ENCODE measurements around the gene DRC7. TPM values are rescaled to one million over a fixed set of nuclear protein-coding genes. Genes with fewer than 3 reads are reported as not detected.

DRC7 gene
- total RNA-seq, 1 experiment from 2014 or later: not detected

GRCh38 chr16:57752203-57752580, 57.6 kb downstream of the DRC7 start:
- TF ChIP-seq CTCF (IDR thresholded peaks at IDR 0.05) (no peak), SIN3A (IDR thresholded peaks at IDR 0.05; ENCODE audit: borderline replicate concordance, insufficient read depth, low read depth, low read length) (no peak), POLR2AphosphoS5 (IDR thresholded peaks at IDR 0.05; ENCODE audit: low read depth, low read length) (no peak), TCF7L2 (IDR thresholded peaks at IDR 0.05; ENCODE audit: low read depth, low read length) (no peak)
- TF ChIP-seq, protein P1, sequence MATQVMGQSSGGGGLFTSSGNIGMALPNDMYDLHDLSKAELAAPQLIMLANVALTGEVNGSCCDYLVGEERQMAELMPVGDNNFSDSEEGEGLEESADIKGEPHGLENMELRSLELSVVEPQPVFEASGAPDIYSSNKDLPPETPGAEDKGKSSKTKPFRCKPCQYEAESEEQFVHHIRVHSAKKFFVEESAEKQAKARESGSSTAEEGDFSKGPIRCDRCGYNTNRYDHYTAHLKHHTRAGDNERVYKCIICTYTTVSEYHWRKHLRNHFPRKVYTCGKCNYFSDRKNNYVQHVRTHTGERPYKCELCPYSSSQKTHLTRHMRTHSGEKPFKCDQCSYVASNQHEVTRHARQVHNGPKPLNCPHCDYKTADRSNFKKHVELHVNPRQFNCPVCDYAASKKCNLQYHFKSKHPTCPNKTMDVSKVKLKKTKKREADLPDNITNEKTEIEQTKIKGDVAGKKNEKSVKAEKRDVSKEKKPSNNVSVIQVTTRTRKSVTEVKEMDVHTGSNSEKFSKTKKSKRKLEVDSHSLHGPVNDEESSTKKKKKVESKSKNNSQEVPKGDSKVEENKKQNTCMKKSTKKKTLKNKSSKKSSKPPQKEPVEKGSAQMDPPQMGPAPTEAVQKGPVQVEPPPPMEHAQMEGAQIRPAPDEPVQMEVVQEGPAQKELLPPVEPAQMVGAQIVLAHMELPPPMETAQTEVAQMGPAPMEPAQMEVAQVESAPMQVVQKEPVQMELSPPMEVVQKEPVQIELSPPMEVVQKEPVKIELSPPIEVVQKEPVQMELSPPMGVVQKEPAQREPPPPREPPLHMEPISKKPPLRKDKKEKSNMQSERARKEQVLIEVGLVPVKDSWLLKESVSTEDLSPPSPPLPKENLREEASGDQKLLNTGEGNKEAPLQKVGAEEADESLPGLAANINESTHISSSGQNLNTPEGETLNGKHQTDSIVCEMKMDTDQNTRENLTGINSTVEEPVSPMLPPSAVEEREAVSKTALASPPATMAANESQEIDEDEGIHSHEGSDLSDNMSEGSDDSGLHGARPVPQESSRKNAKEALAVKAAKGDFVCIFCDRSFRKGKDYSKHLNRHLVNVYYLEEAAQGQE (IDR thresholded peaks at IDR 0.05; ENCODE audit: insufficient read depth in 1 of 2, low read depth in 2 of 2, low read length in 1 of 2): no peak
- POLR2A ChIA-PET: no interaction called here
- no peak overlapping the region for H3K27ac ChIP-seq (ENCODE audit: low read length)
- no peaks in the 10 kb centered on the region for H3K4me1 ChIP-seq (ENCODE audit: control insufficient read depth, insufficient read depth, low read length)
- DNase-seq (ENCODE audit: low read depth, low spot score) (no peak), ATAC-seq (no peak)
- CTCF ChIA-PET: no interaction called here
- no TSS peak for BruUV-seq (replicated peaks)
- no peaks in the 10 kb centered on the region for H3K27me3 ChIP-seq (ENCODE audit: control insufficient read depth, insufficient read depth, low read length)
- H3K4me3 ChIP-seq (ENCODE audit: low read depth in 2 of 2, low read length in 2 of 2): no peak overlapping the region
- intact Hi-C loops (cut with micrococcal nuclease; ENCODE audit: unreplicated experiment): loop anchor here (10.0 kb wide), 1 partner anchor 253 kb away; the partner anchor contains the start of genes USB1 and ZNF319
- H3K36me3 ChIP-seq (ENCODE audit: control insufficient read depth, insufficient read depth, low read length): no peaks in the 10 kb centered on the region
- H3K9me3 ChIP-seq (ENCODE audit: control insufficient read depth, insufficient read depth, low read depth, low read length): no peaks in the 10 kb centered on the region
- in situ Hi-C loops (cut with HindIII; ENCODE audit: low pct_unique_long_range_greater_than_20kb, low sequenced_read_pairs): no loop called here

DNA sequence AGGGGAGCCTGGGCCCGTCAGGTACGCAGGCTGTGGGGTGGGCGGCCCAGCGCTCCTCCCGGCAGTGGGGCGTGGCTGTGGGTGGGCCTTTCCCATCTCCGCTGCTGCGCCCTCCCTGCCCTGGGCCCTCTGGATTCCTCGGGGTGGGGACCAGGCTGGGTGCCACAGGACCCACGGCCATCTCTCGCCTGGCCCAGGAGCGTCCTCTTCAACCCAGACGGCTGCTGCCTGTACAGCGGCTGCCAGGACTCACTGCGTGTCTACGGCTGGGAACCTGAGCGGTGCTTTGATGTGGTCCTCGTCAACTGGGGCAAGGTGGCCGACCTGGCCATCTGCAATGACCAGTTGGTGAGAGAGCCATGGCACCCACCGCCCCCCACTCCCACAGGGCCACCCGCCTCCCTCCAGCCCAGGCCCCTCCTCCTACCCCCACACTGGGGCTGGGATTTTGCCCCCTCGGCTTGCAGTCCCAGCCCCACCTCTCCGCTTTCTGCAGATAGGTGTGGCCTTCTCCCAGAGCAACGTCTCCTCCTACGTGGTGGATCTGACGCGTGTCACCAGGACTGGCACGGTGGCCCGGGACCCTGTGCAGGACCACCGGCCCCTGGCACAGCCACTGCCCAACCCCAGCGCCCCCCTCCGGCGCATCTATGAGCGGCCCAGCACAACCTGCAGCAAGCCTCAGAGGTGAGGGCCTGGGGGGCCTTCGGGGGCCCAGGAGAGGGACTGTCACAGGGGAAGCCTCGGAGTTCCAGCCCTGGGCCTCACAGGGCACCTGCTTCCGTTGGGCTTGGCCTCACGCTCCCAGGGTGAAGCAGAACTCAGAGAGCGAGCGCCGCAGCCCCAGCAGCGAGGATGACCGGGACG, 58.2 kb downstream of the DRC7 start:
- Histone ChIP-seq H3K4me1 (ENCODE audit: control insufficient read depth, insufficient read depth, low read length) (no peaks in the 10 kb centered on the region), H3K4me3 (ENCODE audit: low read depth in 2 of 2, low read length in 2 of 2) (no peak overlapping the region), H3K27ac (ENCODE audit: low read length) (no peak overlapping the region), H3K9me3 (ENCODE audit: control insufficient read depth, insufficient read depth, low read depth, low read length) (no peaks in the 10 kb centered on the region), H3K36me3 (ENCODE audit: control insufficient read depth, insufficient read depth, low read length) (no peaks in the 10 kb centered on the region), H3K27me3 (ENCODE audit: control insufficient read depth, insufficient read depth, low read length) (no peaks in the 10 kb centered on the region)
- intact Hi-C loops (cut with micrococcal nuclease; ENCODE audit: unreplicated experiment): loop anchor here (10.0 kb wide), 1 partner anchor 252 kb away; the partner anchor contains the start of genes USB1 and ZNF319
- in situ Hi-C loops (cut with HindIII; ENCODE audit: low pct_unique_long_range_greater_than_20kb, low sequenced_read_pairs): no loop called here
- no peak for ATAC-seq
- BruUV-seq (replicated peaks): no TSS peak
- TF ChIP-seq SIN3A (IDR thresholded peaks at IDR 0.05; ENCODE audit: borderline replicate concordance, insufficient read depth, low read depth, low read length) (no peak), TCF7L2 (IDR thresholded peaks at IDR 0.05; ENCODE audit: low read depth, low read length) (no peak), POLR2AphosphoS5 (IDR thresholded peaks at IDR 0.05; ENCODE audit: low read depth, low read length) (no peak), CTCF (IDR thresholded peaks at IDR 0.05) (no peak)
- TF ChIP-seq, protein P1 (IDR thresholded peaks at IDR 0.05; ENCODE audit: insufficient read depth in 1 of 2, low read depth in 2 of 2, low read length in 1 of 2): no peak
- CTCF ChIA-PET: no interaction called here
- no peak for DNase-seq (ENCODE audit: low read depth, low spot score)
- POLR2A ChIA-PET: no interaction called here
